ENCODE data around the gene NAA30. TPM values are rescaled to one million over a fixed set of nuclear protein-coding genes. Genes with fewer than 3 reads are reported as not detected.

The NAA30 gene
- total and polyA plus RNA-seq, 3 donors from 2014 or later = 30.0 to 37.2 (median 33.0) TPM

DNA sequence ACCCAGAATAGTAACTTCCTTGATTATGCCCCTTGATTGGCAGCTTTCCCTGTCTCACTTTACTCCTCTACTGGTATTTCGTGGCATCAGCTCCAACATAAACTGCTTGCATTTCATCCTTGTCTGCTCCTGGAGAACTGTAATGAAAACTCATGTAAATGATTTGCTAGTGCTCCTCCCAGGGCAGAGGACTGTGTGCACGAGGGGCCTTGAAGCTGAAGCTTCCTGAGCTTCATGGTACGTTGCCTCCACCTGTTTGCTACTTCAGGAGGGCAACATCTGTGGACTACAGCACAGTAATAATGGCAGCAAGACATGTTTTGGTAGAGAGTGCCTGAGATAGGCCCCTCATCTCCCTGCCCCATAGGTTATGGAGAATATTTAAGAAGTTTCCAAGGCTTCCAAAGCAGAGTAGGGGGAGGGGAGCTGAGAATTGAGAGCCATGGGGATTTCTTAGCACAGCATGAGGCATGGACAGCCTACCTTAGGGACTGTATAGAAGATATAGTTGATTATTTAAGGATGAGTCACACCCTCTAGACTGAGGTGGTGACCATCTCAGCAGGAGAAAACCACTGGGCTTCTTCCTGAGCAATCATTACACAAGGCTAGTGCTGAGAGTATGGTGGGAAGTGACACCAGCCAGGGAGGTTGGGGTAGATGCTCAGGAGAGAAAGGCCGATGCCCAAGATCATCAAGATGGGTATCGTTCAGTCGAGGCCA, 73.8 kb downstream of the NAA30 start:
- no peaks in the 10 kb centered on the region for H3K36me3 ChIP-seq (ENCODE audit: low read depth, missing control alignments)
- WGBS, 2 donors = 85 to 93% methylated on average over 3 to 6 of the region's 6 CpGs
- H3K27me3 ChIP-seq = no peaks in the 10 kb centered on the region
- DNase-seq = no peak
- no peak for TF ChIP-seq POLR2A (IDR thresholded peaks at IDR 0.05)
- no peak for TF ChIP-seq CTCF (IDR thresholded peaks at IDR 0.05)
- no peaks in the 10 kb centered on the region for H3K9me3 ChIP-seq
- no peak overlapping the region for H3K27ac ChIP-seq
- no peak overlapping the region for H3K4me3 ChIP-seq
- no peaks in the 10 kb centered on the region for H3K4me1 ChIP-seq
- intact Hi-C loops (cut with DNase I; ENCODE audit: low total_unique reads) = no loop called here

Other genes with a start within 250 kb of the NAA30 start
- gene EXOC5, start 121.7 kb upstream of the NAA30 start, total RNA-seq = 10 to 100 TPM; 73.7 to 89.4 TPM
- gene EXOC5, start 121.7 kb upstream of the NAA30 start, polyA plus RNA-seq (ENCODE audit: insufficient read depth, low read depth, low replicate concordance) = 133 TPM
- gene AP5M1, start 121.6 kb upstream of the NAA30 start, total RNA-seq = 10 to 100 TPM; 28.3 to 32.0 TPM
- gene AP5M1, start 121.6 kb upstream of the NAA30 start, polyA plus RNA-seq (ENCODE audit: insufficient read depth, low read depth, low replicate concordance) = 30.6 TPM
- gene CCDC198, start 103.3 kb downstream of the NAA30 start, total RNA-seq = not detected
- gene CCDC198, start 103.3 kb downstream of the NAA30 start, polyA plus RNA-seq (ENCODE audit: insufficient read depth, low read depth, low replicate concordance) = 3.8 TPM